HG03095 (cell line): ENCODE measurements around the gene DBX1.

Experiments
- ATAC-seq: cut with Tn5 transposase; IDR thresholded peaks from one replicate; pipeline ENCODE4 v1.9.1; 2021; ENCODE audit warnings: moderate library complexity; ENCODE audit not compliant: unreplicated experiment

Gene DBX1

GRCh38 chr11:20126724-20127123, 33.6 kb downstream of the DBX1 start:
- ATAC-seq: no peak

DNA sequence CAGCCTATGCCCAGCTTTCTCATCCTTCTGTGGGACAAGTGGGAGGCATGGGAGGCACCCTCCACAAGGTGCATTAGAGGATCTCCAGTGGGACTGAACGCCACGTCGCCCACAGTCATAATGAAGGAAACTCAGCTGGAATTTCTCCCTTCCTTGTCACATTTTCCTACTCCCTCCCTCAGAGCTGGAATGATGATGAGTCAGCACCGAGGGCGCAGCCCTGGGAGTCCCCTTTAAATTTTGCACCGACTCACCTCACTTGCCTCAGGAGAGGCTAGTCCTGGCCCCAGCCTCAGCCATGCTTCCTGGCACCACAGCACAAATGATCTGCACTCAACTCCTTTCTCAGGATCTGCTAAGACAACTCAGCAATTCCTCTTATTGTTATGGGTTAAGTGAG, 34.3 kb downstream of the DBX1 start:
- ATAC-seq: no peak

DNA sequence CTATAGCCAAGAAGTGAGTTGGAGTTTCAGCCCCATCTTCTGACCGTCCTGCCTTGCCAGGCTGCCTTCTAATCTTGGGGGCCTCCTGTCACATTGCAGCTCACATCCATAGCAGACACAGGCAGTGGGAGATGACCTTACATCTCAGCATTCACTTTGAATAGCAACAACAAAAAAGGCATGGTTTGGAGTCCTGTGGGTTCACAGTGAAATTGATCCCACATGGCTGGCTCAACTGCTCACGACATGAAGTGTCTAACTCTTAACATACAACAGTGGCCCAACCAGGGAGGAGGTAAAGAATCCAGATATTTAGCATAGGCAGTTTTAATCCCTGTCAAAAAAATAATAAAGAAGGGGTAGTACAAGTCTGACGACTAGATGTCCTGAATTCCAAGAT, 38.1 kb downstream of the DBX1 start:
- ATAC-seq: no peak

GRCh38 chr11:20120134-20120925, 39.9 kb downstream of the DBX1 start:
- no peak for ATAC-seq

GRCh38 chr11:20119315-20119714, 41.0 kb downstream of the DBX1 start:
- ATAC-seq: no peak

DNA sequence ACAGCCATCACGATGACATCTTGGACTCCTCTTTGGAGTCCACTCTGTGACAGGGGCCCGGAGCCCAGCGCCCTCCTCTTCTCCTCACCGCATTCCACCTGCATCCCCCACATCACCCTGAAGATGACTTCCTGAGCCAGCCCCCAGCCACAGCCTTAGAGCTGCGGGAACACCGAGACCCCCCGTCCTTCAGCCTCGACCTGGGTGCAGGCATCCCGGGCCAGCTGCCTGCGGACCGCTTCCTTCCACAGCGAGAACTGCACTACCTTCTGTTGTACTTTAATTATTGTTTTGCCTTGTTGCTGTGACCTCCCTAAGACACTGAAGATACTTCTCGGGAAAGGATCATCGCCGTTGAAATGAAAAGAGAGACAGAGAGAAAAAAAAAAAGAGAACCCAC, 42.1 kb downstream of the DBX1 start:
- ATAC-seq: no peak

GRCh38 chr11:20117291-20117690, 43.0 kb downstream of the DBX1 start:
- no peak for ATAC-seq

- ATAC-seq: no peak
Measured at GRCh38 chr11:20116825-20117224, 43.5 kb downstream of the DBX1 start.

- no peak for ATAC-seq
Measured at GRCh38 chr11:20114588-20114987, 45.7 kb downstream of the DBX1 start.

GRCh38 chr11:20113149-20113438, 47.2 kb downstream of the DBX1 start:
- no peak for ATAC-seq

- no peak for ATAC-seq
Measured at GRCh38 chr11:20112291-20113148, 47.8 kb downstream of the DBX1 start.

- ATAC-seq: no peak
Measured at GRCh38 chr11:20111871-20112270, 48.4 kb downstream of the DBX1 start.

DNA sequence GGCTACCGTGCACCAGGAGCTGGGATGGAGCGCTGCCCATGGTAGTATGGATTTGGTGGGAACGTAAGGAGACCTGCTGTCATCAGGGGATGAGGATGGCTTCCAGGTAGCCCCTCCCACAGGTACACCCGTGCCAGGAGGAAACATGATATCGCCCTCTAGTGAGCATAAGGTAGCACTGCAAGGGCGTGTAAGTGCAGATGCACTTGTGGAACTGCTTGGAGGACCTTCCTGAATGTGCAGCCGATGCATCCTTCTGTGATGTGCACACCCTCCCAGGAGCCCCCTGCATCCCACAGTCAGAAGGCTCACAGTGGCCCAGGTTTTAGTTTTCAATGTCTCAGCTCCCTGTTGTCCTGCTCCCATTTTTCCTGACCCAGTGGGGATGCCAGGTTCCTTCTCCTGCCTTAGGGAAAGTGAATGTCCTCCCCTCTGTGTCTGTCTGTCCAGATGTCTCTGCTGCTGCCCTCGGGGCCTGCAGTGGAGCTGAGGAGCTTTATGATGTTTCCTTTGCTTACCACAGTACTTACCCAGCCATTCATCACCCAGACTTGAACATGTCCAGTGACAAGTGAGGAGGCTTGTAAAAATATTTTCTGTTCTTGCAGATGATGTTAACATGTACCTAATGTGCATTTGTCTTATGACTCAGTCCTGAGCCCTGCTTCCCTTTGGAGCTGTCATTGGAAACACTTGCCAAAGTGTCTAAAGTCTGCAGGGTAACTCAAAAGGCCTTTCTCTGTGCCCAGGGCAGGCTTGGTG, 49.2 kb downstream of the DBX1 start:
- peak; percentile 58 for ATAC-seq

DNA sequence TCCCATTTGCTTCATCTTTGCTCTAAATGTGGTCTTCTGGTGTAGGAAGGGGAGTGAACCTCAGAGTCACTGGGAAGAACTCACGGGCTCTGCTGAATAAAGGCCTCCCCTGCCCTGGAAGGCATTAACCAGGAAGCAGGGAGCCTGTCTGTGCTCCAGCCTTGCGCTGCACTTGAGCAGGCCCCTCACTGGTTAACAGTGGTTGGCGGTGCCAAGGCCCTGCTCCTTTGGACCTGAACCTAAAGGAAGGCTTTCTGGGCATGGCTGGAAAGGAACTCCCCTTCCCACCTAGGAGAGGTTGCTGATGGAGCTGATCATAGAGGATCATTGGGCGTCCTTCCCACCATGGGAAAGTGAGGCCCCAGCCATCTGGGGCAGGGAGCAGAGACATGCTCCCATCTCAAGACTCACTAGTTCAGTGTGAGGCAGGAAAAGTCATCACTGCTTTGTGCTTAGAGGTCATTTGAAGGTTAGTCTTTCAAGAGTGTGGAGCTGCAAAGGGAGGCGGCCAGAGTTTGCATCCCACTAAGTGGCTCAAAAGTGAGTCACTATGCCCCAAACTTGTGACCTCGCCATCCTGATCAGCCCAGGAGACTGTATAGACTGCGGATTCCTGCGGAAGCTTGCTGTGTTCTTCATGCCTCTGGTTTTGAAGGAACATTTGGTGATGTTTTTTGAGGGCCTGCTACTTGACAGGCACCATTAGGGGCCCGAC, 50.4 kb downstream of the DBX1 start:
- ATAC-seq: no peak
